Left ventricle myocardium inferior (tissue), 1 donor: ENCODE data around the gene CCDC127. TPM values are rescaled to one million over a fixed set of nuclear protein-coding genes. Genes with fewer than 3 reads are reported as not detected.

ENCODE experiments used
- DNase-seq: peaks from one replicate; pipeline ENCODE4 v3.0.0-alpha.2; 2020
- H3K27ac ChIP-seq: fragments of 200-600 bp; replicated peaks from 2 replicates; pipeline ENCODE4 v1.8.0; 2021
- H3K27me3 ChIP-seq: fragments of 200-600 bp; 2 replicates; pipeline ENCODE4 v1.8.0; 2021; ENCODE audit warnings: low read depth
- H3K36me3 ChIP-seq: fragments of 200-600 bp; 2 replicates; pipeline ENCODE4 v1.8.0; 2021
- H3K4me1 ChIP-seq: fragments of 200-600 bp; 2 replicates; pipeline ENCODE4 v1.8.0; 2021
- H3K4me3 ChIP-seq: fragments of 200-600 bp; 2 replicates; pipeline ENCODE4 v1.8.0; 2021; ENCODE audit warnings: mild to moderate bottlenecking, moderate library complexity
- H3K9me3 ChIP-seq: fragments of 200-600 bp; replicated peaks from 2 replicates; pipeline ENCODE4 v1.8.0; 2021
- intact Hi-C: fragments of 100-400 bp; cut with micrococcal nuclease; formaldehyde crosslinking; loops from one replicate; pipeline ENCODE4 v1.11.0; 2022
- total RNA-seq: library from RNA; stranded (reverse); fragmentation: NEBNext Ultra II Directional; extraction: Animal tissue kit (Norgen Biotek cat#: 25700); gene quantifications from one replicate; pipeline ENCODE4 v1.2.1, GENCODE V29; 2021
- TF ChIP-seq, protein P1 (sequence below): fragments of 200-600 bp; IDR thresholded peaks from 2 replicates; pipeline ENCODE4 v1.8.0; 2021; ENCODE audit warnings: antibody characterized with exemption, mild to moderate bottlenecking, borderline replicate concordance
- donor health status: DM: no; HTN: yes; CAD: no; lungs with severe emphysema.

CCDC127 gene
- total RNA-seq, 1 donor from 2014 or later: 7.9 TPM

DNA sequence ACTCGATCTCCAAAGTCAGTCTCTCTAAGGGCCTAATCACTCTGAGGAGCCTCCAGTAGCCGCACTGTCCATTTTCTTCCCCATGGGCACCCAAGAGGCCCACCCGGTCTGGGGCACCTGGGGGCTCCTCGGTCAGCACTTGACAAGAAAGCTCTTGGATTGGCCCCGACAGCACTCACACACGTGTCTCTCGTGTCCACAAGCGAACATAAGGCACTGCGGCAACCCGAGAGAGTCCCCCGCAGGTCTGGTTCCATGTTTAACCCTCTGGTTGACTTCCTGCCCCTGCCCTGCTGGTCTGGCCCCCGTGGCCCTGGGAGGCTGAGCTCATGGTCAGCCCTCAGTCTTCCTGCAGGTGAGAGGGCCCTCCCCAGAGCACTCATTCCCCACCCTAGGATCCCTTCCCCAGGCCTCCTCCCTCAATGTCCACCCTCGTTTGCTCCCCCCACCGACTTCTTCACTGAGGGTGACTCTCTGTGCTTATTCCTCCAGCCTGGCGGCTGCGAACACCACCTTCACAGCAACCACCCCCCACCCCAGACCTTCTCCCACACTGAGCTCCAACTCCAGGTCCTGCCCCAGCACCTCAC is 43.0 kb downstream of the CCDC127 start:
- peaks cover 7% of the 10 kb centered on the region for H3K27me3 ChIP-seq
- no peaks in the 10 kb centered on the region for H3K36me3 ChIP-seq
- TF ChIP-seq, protein P1, sequence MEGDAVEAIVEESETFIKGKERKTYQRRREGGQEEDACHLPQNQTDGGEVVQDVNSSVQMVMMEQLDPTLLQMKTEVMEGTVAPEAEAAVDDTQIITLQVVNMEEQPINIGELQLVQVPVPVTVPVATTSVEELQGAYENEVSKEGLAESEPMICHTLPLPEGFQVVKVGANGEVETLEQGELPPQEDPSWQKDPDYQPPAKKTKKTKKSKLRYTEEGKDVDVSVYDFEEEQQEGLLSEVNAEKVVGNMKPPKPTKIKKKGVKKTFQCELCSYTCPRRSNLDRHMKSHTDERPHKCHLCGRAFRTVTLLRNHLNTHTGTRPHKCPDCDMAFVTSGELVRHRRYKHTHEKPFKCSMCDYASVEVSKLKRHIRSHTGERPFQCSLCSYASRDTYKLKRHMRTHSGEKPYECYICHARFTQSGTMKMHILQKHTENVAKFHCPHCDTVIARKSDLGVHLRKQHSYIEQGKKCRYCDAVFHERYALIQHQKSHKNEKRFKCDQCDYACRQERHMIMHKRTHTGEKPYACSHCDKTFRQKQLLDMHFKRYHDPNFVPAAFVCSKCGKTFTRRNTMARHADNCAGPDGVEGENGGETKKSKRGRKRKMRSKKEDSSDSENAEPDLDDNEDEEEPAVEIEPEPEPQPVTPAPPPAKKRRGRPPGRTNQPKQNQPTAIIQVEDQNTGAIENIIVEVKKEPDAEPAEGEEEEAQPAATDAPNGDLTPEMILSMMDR: no peak
- no peaks in the 10 kb centered on the region for H3K9me3 ChIP-seq
- peaks cover under 1% of the 10 kb centered on the region for H3K4me1 ChIP-seq
- intact Hi-C loops: no loop called here
- no peak overlapping the region for H3K4me3 ChIP-seq
- no peak for DNase-seq
- no peak overlapping the region for H3K27ac ChIP-seq

DNA sequence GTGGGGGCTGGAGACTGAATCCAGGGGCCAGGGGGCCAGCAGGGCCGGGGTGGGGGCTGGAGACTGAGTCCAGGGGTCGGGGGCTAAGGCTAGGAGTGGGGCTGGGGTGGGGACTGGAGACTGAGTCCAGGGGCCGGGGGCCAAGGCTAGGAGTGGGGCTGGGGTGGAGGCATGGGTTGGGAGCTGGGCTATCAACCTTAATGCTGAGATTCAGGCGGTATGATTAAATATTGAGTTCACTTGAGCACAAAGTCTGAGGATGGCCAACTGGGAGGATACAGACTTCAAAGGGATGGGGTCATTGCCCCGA is 43.7 kb downstream of the CCDC127 start:
- DNase-seq: no peak
- peaks cover 7% of the 10 kb centered on the region for H3K27me3 ChIP-seq
- TF ChIP-seq, protein P1: no peak
- H3K9me3 ChIP-seq: no peaks in the 10 kb centered on the region
- no peak overlapping the region for H3K4me3 ChIP-seq
- H3K36me3 ChIP-seq: no peaks in the 10 kb centered on the region
- intact Hi-C loops: no loop called here
- H3K4me1 ChIP-seq: peaks cover 8% of the 10 kb centered on the region
- H3K27ac ChIP-seq: no peak overlapping the region

DNA sequence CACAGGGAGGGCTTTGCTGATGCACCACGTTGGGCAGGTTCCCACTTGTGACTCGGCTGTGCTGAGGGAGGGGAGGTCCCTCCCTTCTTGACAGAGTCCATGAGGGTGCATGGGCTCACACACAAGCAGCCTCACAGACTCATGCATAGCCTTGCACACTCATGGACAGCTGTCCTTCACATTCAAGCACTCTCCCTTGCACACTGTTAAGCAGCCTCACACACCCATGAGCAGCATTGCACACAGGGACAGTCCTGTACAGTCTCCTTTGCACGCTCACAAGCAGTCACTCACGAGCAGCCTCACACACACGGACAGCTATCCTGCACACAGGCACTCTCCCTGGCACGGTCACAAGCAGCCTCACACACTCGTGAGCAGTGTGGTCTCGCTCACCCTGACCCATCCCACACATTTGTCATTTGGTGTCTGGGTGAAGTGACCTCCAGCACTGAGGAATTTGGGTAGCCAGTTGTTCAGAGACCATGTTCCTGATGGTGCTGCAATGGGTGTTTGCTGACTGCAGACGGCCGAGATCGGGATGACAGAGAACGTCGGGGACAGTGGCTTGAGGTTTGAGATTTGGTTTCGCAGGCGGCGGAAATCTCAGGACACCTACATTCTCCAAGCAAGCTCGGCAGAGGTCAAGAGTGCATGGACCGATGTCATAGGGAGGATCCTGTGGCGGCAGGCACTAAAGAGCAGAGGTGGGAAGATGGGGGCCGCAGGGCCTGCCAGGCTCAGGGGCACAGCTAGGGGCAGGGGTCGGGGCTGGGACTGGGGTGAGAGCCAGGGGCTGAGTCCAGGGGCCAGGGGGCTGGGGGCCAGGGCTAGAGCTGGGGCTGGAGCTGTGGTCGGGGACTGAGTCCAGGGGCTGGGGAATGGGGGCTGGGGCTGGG is 44.3 kb downstream of the CCDC127 start:
- Histone ChIP-seq H3K4me3 (no peak overlapping the region), H3K4me1 (peaks cover 14% of the 10 kb centered on the region), H3K36me3 (no peaks in the 10 kb centered on the region), H3K9me3 (no peaks in the 10 kb centered on the region), H3K27me3 (peaks cover 7% of the 10 kb centered on the region), H3K27ac (no peak overlapping the region)
- TF ChIP-seq, protein P1: no peak
- DNase-seq: no peak
- intact Hi-C loops: no loop called here

DNA sequence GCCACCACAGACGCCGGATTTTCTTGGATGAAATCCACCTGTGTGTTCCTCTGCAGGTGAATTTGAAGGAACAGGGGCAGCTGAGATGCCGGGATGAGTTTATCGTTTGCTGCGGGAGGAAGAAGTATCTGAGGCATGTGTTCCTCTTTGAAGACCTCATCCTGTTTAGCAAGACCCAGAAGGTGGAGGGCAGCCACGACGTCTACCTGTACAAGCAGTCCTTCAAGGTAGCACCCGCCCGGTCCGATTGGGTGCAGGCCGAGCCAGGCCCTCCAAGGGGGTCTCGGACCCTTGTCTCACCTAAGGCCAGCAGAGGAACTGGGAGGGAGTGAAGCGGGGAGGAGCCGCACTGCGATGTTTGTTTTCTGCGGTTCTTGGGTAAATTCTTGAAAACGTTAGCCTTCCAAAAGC is 45.1 kb downstream of the CCDC127 start:
- intact Hi-C loops: no loop called here
- Histone ChIP-seq H3K27ac (no peak overlapping the region), H3K4me3 (no peak overlapping the region), H3K27me3 (peaks cover 7% of the 10 kb centered on the region), H3K36me3 (no peaks in the 10 kb centered on the region), H3K9me3 (no peaks in the 10 kb centered on the region), H3K4me1 (peaks cover 20% of the 10 kb centered on the region)
- no peak for DNase-seq
- TF ChIP-seq, protein P1: no peak

DNA sequence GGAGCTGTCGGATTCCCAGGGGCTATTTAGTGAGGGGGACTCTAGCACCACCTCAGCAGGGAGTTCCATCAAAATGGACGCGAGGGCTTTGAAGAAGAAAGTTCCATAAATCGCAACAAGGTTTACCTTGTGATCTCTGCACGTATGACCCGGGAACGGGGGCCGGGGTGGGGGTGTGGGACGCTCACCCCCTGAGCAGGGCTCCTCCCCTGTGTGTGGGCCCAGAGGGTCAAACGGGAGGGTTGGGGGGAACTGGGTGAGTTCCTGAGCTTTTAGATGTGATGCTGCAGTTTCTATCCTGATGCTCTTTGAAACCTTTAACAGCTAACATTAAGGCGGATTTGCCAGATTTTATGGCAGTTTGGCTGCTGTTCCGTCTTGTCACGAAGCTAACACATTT is 45.5 kb downstream of the CCDC127 start:
- Histone ChIP-seq H3K4me3 (no peak overlapping the region), H3K36me3 (no peaks in the 10 kb centered on the region), H3K27me3 (peaks cover 7% of the 10 kb centered on the region), H3K9me3 (no peaks in the 10 kb centered on the region), H3K4me1 (peaks cover 20% of the 10 kb centered on the region), H3K27ac (no peak overlapping the region)
- intact Hi-C loops: no loop called here
- no peak for DNase-seq
- TF ChIP-seq, protein P1: no peak
